GM21526 (cell line): ENCODE measurements around the gene FAXDC2.
"Not testable (repeated sequence)": the region's sequence is repeated elsewhere in the genome, so short reads cannot be mapped to it uniquely, and the experiment has no call there.

ENCODE experiments used
- ATAC-seq: cut with Tn5 transposase; IDR thresholded peaks from one replicate; pipeline ENCODE4 v1.9.1; 2021; ENCODE audit warnings: moderate library complexity; ENCODE audit not compliant: unreplicated experiment, low FRiP score

Gene FAXDC2

DNA sequence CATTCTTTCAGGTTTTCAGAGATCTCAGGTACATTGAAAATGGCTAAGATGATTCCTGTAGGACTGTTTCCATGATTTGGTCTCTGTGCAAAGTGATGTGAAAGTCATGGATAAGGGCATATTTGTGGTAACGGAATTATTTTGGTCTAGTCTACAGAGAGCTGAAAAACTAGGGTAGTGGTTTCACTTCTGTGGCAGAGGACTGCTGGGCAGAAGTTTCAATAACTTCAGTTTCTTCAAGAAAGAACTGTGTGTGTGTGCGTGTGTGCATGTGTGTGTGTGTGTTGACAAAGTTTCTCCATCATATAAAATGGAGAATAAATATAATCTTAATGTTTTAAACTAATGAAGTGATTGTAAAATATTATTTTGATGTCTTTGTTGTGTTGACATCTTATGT lies 12.4 kb upstream of the FAXDC2 start:
- ATAC-seq, result no peak

GRCh38 chr5:154861946-154862345 lies 11.5 kb upstream of the FAXDC2 start:
- no peak for ATAC-seq

- no peak for ATAC-seq
Measured at GRCh38 chr5:154860765-154861164, 10.4 kb upstream of the FAXDC2 start.

DNA sequence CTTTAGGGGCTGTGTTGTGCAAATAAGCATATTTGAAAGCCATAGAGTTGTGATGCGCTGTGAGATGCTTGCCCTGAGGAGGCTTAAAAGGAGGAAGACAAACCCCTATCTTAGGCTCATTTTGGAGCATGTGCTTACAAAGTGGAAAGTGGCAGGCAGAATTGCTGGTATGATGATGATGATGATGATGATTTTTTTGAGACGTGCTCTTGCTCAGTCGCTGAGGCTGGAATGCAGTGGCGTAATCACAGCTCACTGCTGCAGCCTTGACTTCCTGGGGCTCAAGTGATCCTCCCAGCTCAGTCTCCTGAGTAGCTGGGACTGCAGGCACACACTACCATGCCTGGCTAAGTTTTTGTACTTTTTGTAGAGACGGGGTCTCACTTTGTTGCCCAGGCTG lies 9.7 kb upstream of the FAXDC2 start:
- no peak for ATAC-seq

DNA sequence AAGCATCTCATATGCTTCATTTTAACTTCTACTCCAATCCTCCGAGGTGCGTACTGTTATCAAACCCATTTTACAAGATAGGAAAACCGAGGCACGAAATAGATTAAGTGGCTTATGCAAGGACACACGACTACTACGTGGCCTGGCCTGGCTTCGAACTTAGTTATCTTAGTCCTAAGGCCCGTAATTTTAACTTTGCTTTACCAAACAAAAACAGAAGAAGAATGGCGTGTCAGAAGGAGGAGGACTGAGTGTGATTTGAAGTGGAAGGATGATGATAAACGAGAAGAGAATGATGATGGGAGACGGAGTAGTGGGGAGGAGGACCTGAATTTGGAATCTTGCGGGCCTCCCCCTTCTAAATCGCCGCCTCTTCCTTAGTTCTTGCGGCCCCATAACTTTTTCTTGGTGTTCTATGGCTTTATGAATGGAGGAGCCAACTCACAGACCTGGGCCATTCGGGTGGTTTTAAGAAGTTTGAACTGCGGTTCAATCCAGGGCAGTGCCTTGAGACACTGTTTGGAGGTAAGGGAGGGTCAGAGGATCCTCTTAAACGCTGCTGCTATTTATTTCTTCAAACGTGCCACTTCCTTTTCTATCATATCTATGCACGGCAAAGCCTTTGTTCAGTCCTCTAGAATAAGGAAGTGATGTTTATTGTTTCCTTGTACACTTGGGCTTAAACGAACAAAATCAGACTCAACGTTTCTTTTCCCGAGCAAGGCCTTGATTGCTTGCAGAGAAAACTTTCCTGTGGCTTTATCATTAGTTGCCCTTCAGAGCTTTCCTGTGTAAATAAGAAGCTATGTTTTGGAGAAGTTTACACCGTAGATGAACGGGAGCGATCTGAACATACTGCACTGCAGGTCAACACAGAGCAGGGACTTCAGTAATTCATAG lies 8.8 kb upstream of the FAXDC2 start:
- no peak for ATAC-seq

- ATAC-seq, result peak; percentile 80
Measured at GRCh38 chr5:154858297-154858971, 8.0 kb upstream of the FAXDC2 start, which contains the start of gene CNOT8. Gene CNOT8, plus strand, starts transcription at chr5:154858627. Its CDS starts 4,652 bp downstream, at chr5:154863279.

GRCh38 chr5:154857530-154858296 lies 7.3 kb upstream of the FAXDC2 start:
- peak; percentile 61 for ATAC-seq

DNA sequence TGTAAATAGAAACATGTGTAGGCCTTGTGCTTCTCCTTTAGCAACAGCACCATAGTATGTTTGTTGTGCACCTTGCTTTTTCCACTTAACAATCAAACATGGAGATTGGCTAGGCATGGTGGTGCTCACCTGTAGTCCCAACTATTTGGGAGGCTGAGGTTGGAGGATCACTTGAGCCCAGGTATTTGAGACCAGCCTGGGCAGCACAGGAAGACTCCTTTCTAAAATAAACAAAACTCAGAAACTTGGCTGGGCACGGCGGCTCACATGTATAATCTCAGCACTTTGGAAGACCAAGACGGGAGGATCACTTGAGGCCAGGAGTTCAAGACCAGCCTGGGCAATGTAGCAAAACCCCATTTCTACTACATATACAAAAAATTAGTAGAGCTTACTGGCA lies 948 bp upstream of the FAXDC2 start:
- ATAC-seq, result no peak

- no peak for ATAC-seq
Measured at GRCh38 chr5:154849791-154850201, 607 bp downstream of the FAXDC2 start.

DNA sequence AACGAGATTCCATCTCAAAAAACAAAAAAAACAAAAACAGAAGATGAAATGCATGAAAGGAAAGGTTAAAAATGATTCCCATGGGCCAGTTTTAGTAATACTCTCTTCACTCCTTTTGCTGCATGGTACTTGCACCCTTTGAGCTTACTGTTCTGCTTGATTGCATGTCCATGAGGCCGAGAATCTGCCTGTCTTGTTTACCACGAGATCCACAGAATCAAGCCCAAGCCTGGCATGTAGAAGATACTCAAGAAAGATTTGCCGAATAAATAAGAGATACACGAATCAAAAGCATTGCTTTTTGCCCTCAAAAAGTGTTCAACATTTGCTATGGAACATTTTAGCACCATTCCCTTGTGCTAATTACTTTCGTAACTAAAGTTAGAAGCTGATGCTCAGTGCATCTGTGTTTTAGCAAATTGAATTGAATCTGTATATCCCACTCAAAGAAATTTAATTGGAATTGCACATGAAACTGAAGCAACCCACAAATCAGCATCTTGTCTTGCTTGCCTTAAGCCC lies 1.1 kb downstream of the FAXDC2 start:
- no peak for ATAC-seq

- ATAC-seq, result no peak
Measured at GRCh38 chr5:154844809-154845208, 5.6 kb downstream of the FAXDC2 start.

DNA sequence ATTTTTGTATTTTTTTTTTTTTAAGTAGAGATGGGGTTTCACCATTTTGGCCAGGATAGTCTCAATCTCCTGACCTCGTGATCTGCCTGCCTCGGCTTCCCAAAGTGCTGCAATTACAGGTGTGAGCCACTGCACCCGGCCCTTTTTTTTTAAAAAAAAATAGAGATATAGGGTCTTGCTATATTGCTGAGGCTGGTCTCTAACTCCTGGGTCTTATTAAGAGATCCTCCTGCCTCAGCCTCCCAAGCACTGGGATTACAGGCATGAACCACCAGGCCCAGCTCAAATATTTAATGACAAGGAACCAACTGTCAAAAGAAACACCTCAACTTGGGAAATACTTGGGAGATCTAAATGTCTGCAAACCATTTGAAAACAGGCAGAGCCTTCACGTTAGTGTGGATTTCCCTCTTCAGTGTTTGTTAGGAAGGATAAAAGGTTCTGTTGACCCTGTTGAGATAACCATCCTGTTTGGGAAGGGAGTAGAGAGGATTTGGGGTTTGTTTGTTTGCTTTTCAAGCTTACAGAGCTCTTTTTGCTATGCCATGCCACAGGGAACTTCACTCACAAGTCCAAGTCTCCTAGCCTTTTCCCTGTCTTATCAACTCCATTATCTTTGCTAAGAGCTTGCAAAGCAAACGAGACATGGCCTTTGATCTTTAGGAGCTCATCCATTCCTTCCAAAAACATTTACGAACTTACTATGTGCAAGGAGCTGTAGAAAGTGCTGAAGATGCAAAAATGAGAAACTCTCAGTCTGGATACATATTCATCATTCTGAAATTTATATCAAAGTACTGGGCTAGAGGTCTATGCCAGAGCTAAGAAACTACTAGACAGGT lies 7.5 kb downstream of the FAXDC2 start:
- no peak for ATAC-seq

DNA sequence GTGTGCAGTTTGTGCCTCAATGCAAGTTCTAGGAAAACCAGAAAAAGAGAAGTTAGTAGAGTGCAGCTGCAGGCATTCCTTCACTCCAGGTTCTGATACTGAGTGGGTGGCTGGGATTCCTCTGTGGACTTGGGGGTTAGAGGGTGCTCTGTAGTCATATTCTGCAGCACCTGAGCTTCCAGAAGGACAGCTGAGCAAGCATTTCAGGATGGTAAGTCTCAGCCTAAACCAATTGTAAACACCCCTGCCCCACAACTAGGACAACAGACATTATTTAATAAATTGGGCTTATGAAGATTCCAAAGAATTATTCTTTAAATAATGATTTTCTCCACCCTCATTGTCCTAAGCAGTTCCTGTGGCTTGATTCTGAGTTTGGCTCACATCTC lies 9.1 kb downstream of the FAXDC2 start:
- no peak for ATAC-seq

DNA sequence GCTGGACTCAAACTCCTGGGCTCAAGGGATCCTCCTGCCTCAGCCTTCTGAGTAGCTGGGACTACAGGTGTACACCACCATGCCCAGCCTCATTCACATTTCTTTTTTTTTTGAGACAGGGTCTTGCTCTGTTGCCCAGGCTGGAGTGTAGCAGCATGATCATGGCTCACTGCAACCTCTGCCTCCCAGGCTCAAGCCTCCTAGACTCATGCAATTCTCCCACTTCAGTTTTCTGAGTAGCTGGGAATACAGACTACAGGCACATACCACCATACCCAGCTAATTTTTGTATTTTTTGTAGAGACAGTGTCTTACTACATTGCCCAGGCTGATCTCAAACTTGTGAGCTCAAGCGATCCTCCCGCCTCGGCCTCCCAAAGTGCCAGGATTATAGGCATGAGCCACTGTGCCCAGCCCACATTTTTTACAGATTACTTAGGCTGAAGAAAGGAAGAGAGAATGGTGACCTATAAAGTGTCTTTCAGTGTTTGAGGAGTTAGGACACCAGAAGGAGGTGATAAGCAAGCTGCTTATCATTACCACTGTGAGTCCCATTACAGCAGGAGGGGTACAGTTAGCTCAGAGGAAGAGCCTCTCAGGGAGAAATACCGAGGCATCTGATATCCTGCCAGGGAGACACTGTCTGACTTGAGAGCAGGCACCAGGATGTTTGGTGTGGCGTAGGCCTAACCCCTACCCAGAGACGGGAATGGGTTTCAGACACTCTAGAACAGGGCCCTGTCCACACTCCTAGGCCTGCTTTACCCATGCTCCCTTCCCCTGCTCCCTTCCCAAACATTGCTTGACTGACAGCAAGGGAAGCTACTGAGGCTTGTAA lies 9.7 kb downstream of the FAXDC2 start:
- no peak for ATAC-seq

- no peak for ATAC-seq
Measured at GRCh38 chr5:154837009-154837901, 13.1 kb downstream of the FAXDC2 start.

GRCh38 chr5:154836225-154836624 lies 14.2 kb downstream of the FAXDC2 start:
- ATAC-seq, result no peak

DNA sequence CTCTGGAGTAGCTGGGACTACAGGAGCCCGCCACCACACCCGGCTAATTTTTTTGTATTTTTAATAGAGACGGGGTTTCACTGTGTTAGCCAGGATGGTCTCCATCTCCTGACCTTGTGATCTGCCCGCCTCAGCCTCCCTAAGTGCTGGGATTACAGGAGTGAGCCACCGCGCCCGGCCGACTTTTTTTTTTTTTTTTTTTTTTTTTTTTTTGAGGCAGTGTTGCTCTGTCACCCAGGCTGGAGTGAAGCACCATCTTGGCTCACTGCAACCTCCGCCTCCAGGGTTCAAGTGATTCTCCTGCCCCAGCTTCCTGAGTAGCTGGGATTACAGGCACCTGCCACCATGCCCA lies 14.7 kb downstream of the FAXDC2 start:
- not testable (repeated sequence) for ATAC-seq

DNA sequence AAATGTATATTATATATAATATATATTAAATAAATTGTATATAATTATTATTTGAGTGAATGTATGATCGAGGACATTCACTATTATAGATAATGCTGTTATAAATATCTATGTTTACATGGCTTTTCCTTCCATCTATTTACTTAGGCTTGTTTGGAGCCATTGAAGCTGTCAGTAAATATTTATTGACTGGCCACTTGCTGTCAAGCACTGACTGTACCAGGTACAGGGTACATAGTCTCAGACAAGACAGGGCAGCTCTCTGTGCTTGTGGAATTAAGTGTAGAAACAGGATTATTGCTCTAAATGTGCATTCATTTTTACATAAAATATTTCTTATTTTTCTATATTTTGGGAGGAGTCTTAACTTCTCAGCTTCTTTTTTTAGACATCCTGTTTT lies 16.4 kb downstream of the FAXDC2 start:
- ATAC-seq, result no peak
